ENCODE results near the gene COX15. TPM values are rescaled to one million over a fixed set of nuclear protein-coding genes. Genes with fewer than 3 reads are reported as not detected.
A peak's percentile ranks its signal among the peaks of the same experiment; 100 is the strongest.

The COX15 gene
- total RNA-seq, 1 experiment from 2014 or later = 31.4 TPM

GRCh38 chr10:99733366-99733765 lies 1.4 kb upstream of the COX15 start:
- peak overlapping the region; percentile 90 for H3K4me2 ChIP-seq
- intact Hi-C loops (cut with micrococcal nuclease; ENCODE audit: unreplicated experiment) = no loop called here
- H3F3A ChIP-seq (ENCODE audit: insufficient read depth, low read depth) = peaks cover 20% of the 10 kb centered on the region
- H3K79me2 ChIP-seq (ENCODE audit: low read depth) = peaks cover 42% of the 10 kb centered on the region
- DNase-seq = no peak
- TF ChIP-seq EZH2 (IDR thresholded peaks at IDR 0.05; ENCODE audit: low read depth) = no peak
- TF ChIP-seq CTCF (conservative IDR thresholded peaks at IDR 0.05) = no peak
- H3K27ac ChIP-seq = peak overlapping the region; percentile 86; the same call in 1 of the 2 replicates
- ChIA-PET CTCF (no interaction called here), POLR2A (ENCODE audit: unreplicated experiment) (interaction anchor here (0.6 to 0.7 kb wide), 2 partner anchors 67 to 637 kb away, joined by 3 read pairs; no protein-coding TSS in a partner anchor)
- H3K4me1 ChIP-seq (replicated peaks; ENCODE audit: insufficient read depth) = peaks cover 10% of the 10 kb centered on the region; the same call in 1 of the 2 replicates
- no peaks in the 10 kb centered on the region for H3K9me3 ChIP-seq (ENCODE audit: insufficient read depth, low read depth)
- H3K27me3 ChIP-seq (ENCODE audit: insufficient read depth, low read depth) = no peaks in the 10 kb centered on the region
- H3K4me3 ChIP-seq = peak overlapping the region; percentile 93
- H3K36me3 ChIP-seq (ENCODE audit: low read depth) = no peaks in the 10 kb centered on the region
- H4K20me1 ChIP-seq (ENCODE audit: insufficient read depth) = no peaks in the 10 kb centered on the region; the same call in 1 of the 2 replicates
- no peaks in the 10 kb centered on the region for H3K9me2 ChIP-seq (ENCODE audit: insufficient read depth)
- BruUV-seq (replicated peaks) = no TSS peak
- no peak overlapping the region for H2AFZ ChIP-seq

DNA sequence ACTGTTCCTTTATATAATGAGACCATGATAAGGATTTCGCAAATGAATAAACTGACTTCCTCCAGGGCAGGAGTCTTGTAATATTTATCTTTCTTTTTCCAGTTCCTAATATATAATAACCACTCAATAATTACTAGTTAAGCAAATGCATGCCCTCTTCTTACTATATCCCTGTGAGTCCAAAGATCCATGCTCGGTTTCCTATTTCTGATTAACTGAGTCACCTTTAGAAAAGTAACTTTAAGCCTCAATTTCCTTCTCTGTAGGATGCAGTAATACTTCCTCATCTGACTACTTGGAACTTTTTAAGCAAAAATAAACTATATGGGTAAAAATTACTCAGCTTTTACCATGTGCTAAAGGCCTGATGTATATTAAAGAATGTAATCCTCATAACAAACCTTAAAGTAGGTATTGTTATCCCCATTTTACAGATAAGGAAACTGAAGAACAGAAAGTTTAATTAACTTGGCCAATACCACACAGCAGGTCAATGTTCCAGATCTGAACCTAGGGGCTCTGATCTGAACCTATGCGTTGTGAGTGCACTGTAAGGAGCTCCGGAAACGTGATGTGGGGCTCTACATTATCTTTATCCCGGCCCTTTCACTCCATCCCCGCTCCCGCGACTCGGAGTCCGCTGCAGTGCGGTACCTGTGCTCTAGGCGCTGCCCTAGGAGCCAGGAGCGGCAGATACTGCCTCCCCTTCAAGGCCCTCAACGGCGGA lies 458 bp downstream of the COX15 start:
- ChIA-PET POLR2A (ENCODE audit: unreplicated experiment) (interaction anchor here (0.5 to 0.7 kb wide), 2 partner anchors 75 to 1843 kb away, joined by 4 read pairs; no protein-coding TSS in a partner anchor), CTCF (interaction anchor here (0.7 kb wide), 2 partner anchors 9 to 1020 kb away, joined by 3 read pairs; no protein-coding TSS in a partner anchor)
- H3F3A ChIP-seq (ENCODE audit: insufficient read depth, low read depth) = peaks cover 20% of the 10 kb centered on the region
- no peak for TF ChIP-seq EZH2 (IDR thresholded peaks at IDR 0.05; ENCODE audit: low read depth)
- TF ChIP-seq CTCF (conservative IDR thresholded peaks at IDR 0.05) = no peak
- intact Hi-C loops (cut with micrococcal nuclease; ENCODE audit: unreplicated experiment) = loop anchor here (1.0 kb wide), 2 partner anchors 54 to 111 kb away; partner anchors contain the start of gene SLC25A28
- no TSS peak for BruUV-seq (replicated peaks)
- peak overlapping the region; percentile 84 for H2AFZ ChIP-seq
- peaks cover 10% of the 10 kb centered on the region; the same call in 1 of the 2 replicates for H3K4me1 ChIP-seq (replicated peaks; ENCODE audit: insufficient read depth)
- H3K27me3 ChIP-seq (ENCODE audit: insufficient read depth, low read depth) = no peaks in the 10 kb centered on the region
- no peaks in the 10 kb centered on the region; the same call in 1 of the 2 replicates for H4K20me1 ChIP-seq (ENCODE audit: insufficient read depth)
- no peak for DNase-seq
- H3K4me2 ChIP-seq = peak overlapping the region; percentile 90
- H3K36me3 ChIP-seq (ENCODE audit: low read depth) = no peaks in the 10 kb centered on the region
- no peaks in the 10 kb centered on the region for H3K9me2 ChIP-seq (ENCODE audit: insufficient read depth)
- peaks cover 42% of the 10 kb centered on the region for H3K79me2 ChIP-seq (ENCODE audit: low read depth)
- H3K9me3 ChIP-seq (ENCODE audit: insufficient read depth, low read depth) = no peaks in the 10 kb centered on the region
- peak overlapping the region; percentile 93 for H3K4me3 ChIP-seq
- H3K27ac ChIP-seq = peak overlapping the region; percentile 86

DNA sequence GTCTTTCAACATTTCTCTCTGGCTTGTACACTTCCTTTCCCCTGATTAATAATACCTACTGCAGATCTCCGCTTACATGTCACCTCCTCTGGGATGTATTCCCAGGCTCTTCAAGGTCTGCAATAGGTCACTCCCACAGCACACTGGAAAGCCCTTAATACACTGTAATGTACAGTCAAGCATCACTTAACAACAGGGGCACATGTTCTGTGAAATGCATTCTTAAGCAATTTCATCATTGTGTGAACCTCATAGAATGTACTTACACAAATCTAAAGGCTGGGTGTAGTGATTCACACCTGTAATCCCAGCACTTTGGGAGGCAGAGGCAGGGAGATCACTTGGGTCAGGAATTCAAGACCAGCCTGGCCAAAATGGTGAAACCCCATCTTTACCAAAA lies 1.9 kb downstream of the COX15 start:
- BruUV-seq (replicated peaks) = no TSS peak
- Histone ChIP-seq H2AFZ (no peak overlapping the region), H3K36me3 (ENCODE audit: low read depth) (no peaks in the 10 kb centered on the region), H4K20me1 (ENCODE audit: insufficient read depth) (no peaks in the 10 kb centered on the region; the same call in 1 of the 2 replicates), H3K27me3 (ENCODE audit: insufficient read depth, low read depth) (no peaks in the 10 kb centered on the region), H3K9me2 (ENCODE audit: insufficient read depth) (no peaks in the 10 kb centered on the region), H3K4me3 (no peak overlapping the region), H3K9me3 (ENCODE audit: insufficient read depth, low read depth) (no peaks in the 10 kb centered on the region), H3K4me1 (replicated peaks; ENCODE audit: insufficient read depth) (peaks cover 10% of the 10 kb centered on the region; the same call in 1 of the 2 replicates), H3K79me2 (ENCODE audit: low read depth) (peaks cover 39% of the 10 kb centered on the region), H3K27ac (no peak overlapping the region), H3F3A (ENCODE audit: insufficient read depth, low read depth) (peaks cover 16% of the 10 kb centered on the region), H3K4me2 (no peak overlapping the region)
- CTCF ChIA-PET = no interaction called here
- TF ChIP-seq EZH2 (IDR thresholded peaks at IDR 0.05; ENCODE audit: low read depth) (no peak), CTCF (conservative IDR thresholded peaks at IDR 0.05) (no peak)
- DNase-seq = no peak
- intact Hi-C loops (cut with micrococcal nuclease; ENCODE audit: unreplicated experiment) = no loop called here
- POLR2A ChIA-PET (ENCODE audit: unreplicated experiment) = no interaction called here
